GM23338 (cell line): Measurements from ENCODE around the gene SIRT7. TPM values are rescaled to one million over a fixed set of nuclear protein-coding genes. Genes with fewer than 3 reads are reported as not detected.

Source experiments
- ATAC-seq: fragments of 200-7000 bp; cut with Tn5 transposase; 3 replicates; pipeline ENCODE4 v1.9.1; 2020
- DNase-seq: peaks from one replicate; pipeline ENCODE4 v3.0.0-alpha.2; 2015; ENCODE audit warnings: low spot score
- H2AFZ ChIP-seq: fragments of 200-600 bp; sonication (generic); 2 replicates; pipeline ENCODE4 v1.8.0; 2016; ENCODE audit warnings: antibody characterized with exemption, mild to moderate bottlenecking, moderate library complexity
- H3F3A ChIP-seq: fragments of 200-600 bp; sonication (generic); replicated peaks from 2 replicates; pipeline ENCODE4 v1.8.0; 2017; ENCODE audit warnings: antibody characterized with exemption, mixed run types, low read depth
- H3K27ac ChIP-seq: fragments of 200-600 bp; sonication (generic); 2 replicates; pipeline ENCODE4 v1.6.1; 2016; ENCODE audit warnings: low read depth
- H3K27me3 ChIP-seq: fragments of 200-600 bp; sonication (generic); 2 replicates; pipeline ENCODE4 v1.8.0; 2016; ENCODE audit warnings: mild to moderate bottlenecking, mixed run types, moderate library complexity; ENCODE audit not compliant: insufficient read depth
- H3K36me3 ChIP-seq: fragments of 200-600 bp; sonication (generic); 2 replicates; pipeline ENCODE4 v1.8.0; 2016; ENCODE audit warnings: mild to moderate bottlenecking; ENCODE audit not compliant: insufficient read depth
- H3K4me1 ChIP-seq: fragments of 200-600 bp; sonication (generic); 2 replicates; pipeline ENCODE4 v1.8.0; 2016; ENCODE audit warnings: mild to moderate bottlenecking, moderate library complexity; ENCODE audit not compliant: insufficient read depth
- H3K4me2 ChIP-seq: fragments of 200-600 bp; sonication (generic); 2 replicates; pipeline ENCODE4 v1.7.1; 2017; ENCODE audit warnings: mixed run types
- H3K4me3 ChIP-seq: fragments of 200-600 bp; sonication (generic); 2 replicates; pipeline ENCODE4 v1.6.1; 2016; ENCODE audit warnings: mixed run types
- H3K79me2 ChIP-seq: fragments of 200-600 bp; sonication (generic); replicated peaks from 2 replicates; pipeline ENCODE4 v1.8.0; 2017; ENCODE audit warnings: mild to moderate bottlenecking; ENCODE audit not compliant: insufficient read depth
- H3K9me2 ChIP-seq: fragments of 200-600 bp; sonication (generic); 2 replicates; pipeline ENCODE4 v1.8.0; 2017; ENCODE audit not compliant: insufficient read depth
- H4K20me1 ChIP-seq: fragments of 200-600 bp; sonication (generic); replicated peaks from 2 replicates; pipeline ENCODE4 v1.8.0; 2017; ENCODE audit warnings: mild to moderate bottlenecking; ENCODE audit not compliant: insufficient read depth
- H3K27ac Mint-ChIP-seq: 2 replicates; pipeline ENCODE4 v1.8.0; 2020; ENCODE audit warnings: inconsistent platforms, mild to moderate bottlenecking, moderate library complexity, mixed read lengths
- H3K27me3 Mint-ChIP-seq: 3 replicates; pipeline ENCODE4 v1.8.0; 2022; ENCODE audit warnings: low read depth, mild to moderate bottlenecking, moderate library complexity, mixed read lengths, inconsistent platforms; ENCODE audit not compliant: insufficient read depth, poor library complexity
- H3K36me3 Mint-ChIP-seq: 3 replicates; pipeline ENCODE4 v1.8.0; 2021; ENCODE audit warnings: low read depth, mild to moderate bottlenecking, inconsistent platforms, moderate library complexity, mixed read lengths
- H3K4me1 Mint-ChIP-seq: 3 replicates; pipeline ENCODE4 v1.8.0; 2020; ENCODE audit warnings: mild to moderate bottlenecking, inconsistent platforms, mixed read lengths
- H3K4me3 Mint-ChIP-seq: 3 replicates; pipeline ENCODE4 v1.8.0; 2021; ENCODE audit warnings: moderate library complexity, mild to moderate bottlenecking, inconsistent platforms, mixed read lengths
- H3K9me3 Mint-ChIP-seq: 3 replicates; pipeline ENCODE4 v1.8.0; 2020; ENCODE audit warnings: moderate library complexity, mild to moderate bottlenecking, inconsistent platforms, mixed read lengths
- CREB1 ChIP-seq: fragments of 250-450 bp; sonication (Bioruptor Pico); IDR thresholded peaks from 2 replicates; pipeline ENCODE4 v1.5.0; 2020; ENCODE audit warnings: low read depth, mild to moderate bottlenecking, moderate library complexity
- EZH2 ChIP-seq: fragments of 200-600 bp; sonication (generic); IDR thresholded peaks from one replicate; pipeline ENCODE4 v1.8.0; 2017; ENCODE audit warnings: antibody characterized with exemption, mild to moderate bottlenecking, low read depth; ENCODE audit not compliant: unreplicated experiment
- EZH2phosphoT487 ChIP-seq: fragments of 200-600 bp; sonication (generic); IDR thresholded peaks from one replicate; pipeline ENCODE4 v1.8.1; 2018; ENCODE audit warnings: antibody characterized with exemption; ENCODE audit not compliant: unreplicated experiment
- JUNB ChIP-seq: IDR thresholded peaks from one replicate; pipeline ENCODE4 v1.6.1; 2016; ENCODE audit warnings: antibody characterized with exemption; ENCODE audit not compliant: unreplicated experiment
- NANOG ChIP-seq: IDR thresholded peaks from 2 replicates; pipeline ENCODE4 v1.6.1; 2016; ENCODE audit warnings: antibody characterized with exemption, borderline replicate concordance
- POLR2AphosphoS5 ChIP-seq: IDR thresholded peaks from 2 replicates; pipeline ENCODE4 v1.6.1; 2016; ENCODE audit warnings: antibody characterized with exemption, low read depth
- STAT1 ChIP-seq: IDR thresholded peaks from one replicate; pipeline ENCODE4 v1.6.1; 2016; ENCODE audit warnings: antibody characterized with exemption; ENCODE audit not compliant: unreplicated experiment
- ZNF114 ChIP-seq: fragments of 250-450 bp; sonication (Bioruptor Pico); IDR thresholded peaks from 2 replicates; pipeline ENCODE4 v1.5.0; 2020; ENCODE audit warnings: mild to moderate bottlenecking, moderate library complexity
- ZNF331 ChIP-seq: fragments of 250-450 bp; sonication (Bioruptor Pico); IDR thresholded peaks from 2 replicates; pipeline ENCODE4 v1.5.0; 2020; ENCODE audit warnings: low read depth, mild to moderate bottlenecking, moderate library complexity
- polyA plus RNA-seq: library from polyadenylated mRNA; unstranded; fragments of >200 nt; fragmentation: Nextera tagmentation; extraction: Ambion mirVana; gene quantifications from 2 replicates; pipeline ENCODE4 v1.2.1, GENCODE V29; 2016
- total RNA-seq: library from RNA; depleted of rRNA; stranded (reverse); fragments of >200 nt; shearing (Covaris generic); gene quantifications from 2 replicates; pipeline ENCODE4 v1.2.3, GENCODE V29; 2014
- TF ChIP-seq, protein P1 (sequence below): fragments of 250-450 bp; sonication (Bioruptor Pico); IDR thresholded peaks from 2 replicates; pipeline ENCODE4 v1.5.0; 2020; ENCODE audit warnings: mild to moderate bottlenecking, moderate library complexity
- TF ChIP-seq, protein P2 (sequence below), 2 experiments: fragments of 200-600 bp in 1 of 2; sonication (generic) in 1 of 2; conservative IDR thresholded peaks; 2 replicates each; pipeline versions ENCODE4 v1.5.1 to v1.6.1; 2016 to 2017; ENCODE audit warnings: antibody characterized with exemption in 2 of 2, low read depth in 2 of 2, mild to moderate bottlenecking in 2 of 2, moderate library complexity in 1 of 2
- TF ChIP-seq, protein P3 (sequence below): IDR thresholded peaks from one replicate; pipeline ENCODE4 v1.6.1; 2018; ENCODE audit warnings: antibody characterized with exemption; ENCODE audit not compliant: unreplicated experiment

SIRT7 gene
- total and polyA plus RNA-seq, 2 experiments from 2014 or later: 16.3 to 20.8 TPM

DNA sequence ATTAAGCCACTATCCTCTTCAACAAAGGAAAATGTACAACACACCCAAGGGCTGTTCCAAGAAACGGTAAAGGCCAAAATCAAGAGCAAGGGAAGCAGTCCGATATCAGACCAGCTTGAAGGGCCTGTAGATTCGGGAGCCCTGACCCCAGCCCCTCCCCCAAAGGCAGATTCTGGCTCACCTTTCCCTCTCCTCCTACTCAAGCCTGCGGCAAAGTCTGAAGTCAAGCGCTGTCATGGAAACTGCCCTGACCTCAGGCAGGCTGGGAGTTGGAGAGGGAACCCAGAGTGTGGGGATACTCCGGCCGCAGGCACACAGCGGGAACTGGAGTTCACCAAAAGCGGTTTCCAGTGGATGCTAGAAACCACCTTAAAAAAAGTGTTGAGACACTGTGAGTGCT, 28.4 kb downstream of the SIRT7 start:
- peaks cover 31% of the 10 kb centered on the region for H3K27me3 Mint-ChIP-seq
- peaks cover 14% of the 10 kb centered on the region; the same call in 1 of the 2 replicates for H4K20me1 ChIP-seq
- peaks cover 24% of the 10 kb centered on the region for H3F3A ChIP-seq
- H3K4me3 ChIP-seq: peak overlapping the region; percentile 95
- H3K9me2 ChIP-seq: no peaks in the 10 kb centered on the region
- peaks cover 8% of the 10 kb centered on the region; the same call in 1 of the 2 replicates for H3K4me1 ChIP-seq
- peaks cover 4% of the 10 kb centered on the region; the same call in 1 of the 3 replicates for H3K4me1 Mint-ChIP-seq
- no peak overlapping the region for H2AFZ ChIP-seq
- H3K9me3 Mint-ChIP-seq: no peaks in the 10 kb centered on the region
- no peaks in the 10 kb centered on the region for H3K27me3 ChIP-seq
- TF ChIP-seq POLR2AphosphoS5 (no peak), EZH2phosphoT487 (no peak), EZH2 (no peak), NANOG (no peak), ZNF331 (CRISPR knock-in tag) (no peak), STAT1 (no peak), JUNB (no peak), ZNF114 (CRISPR knock-in tag) (no peak), CREB1 (no peak)
- TF ChIP-seq, protein P1, sequence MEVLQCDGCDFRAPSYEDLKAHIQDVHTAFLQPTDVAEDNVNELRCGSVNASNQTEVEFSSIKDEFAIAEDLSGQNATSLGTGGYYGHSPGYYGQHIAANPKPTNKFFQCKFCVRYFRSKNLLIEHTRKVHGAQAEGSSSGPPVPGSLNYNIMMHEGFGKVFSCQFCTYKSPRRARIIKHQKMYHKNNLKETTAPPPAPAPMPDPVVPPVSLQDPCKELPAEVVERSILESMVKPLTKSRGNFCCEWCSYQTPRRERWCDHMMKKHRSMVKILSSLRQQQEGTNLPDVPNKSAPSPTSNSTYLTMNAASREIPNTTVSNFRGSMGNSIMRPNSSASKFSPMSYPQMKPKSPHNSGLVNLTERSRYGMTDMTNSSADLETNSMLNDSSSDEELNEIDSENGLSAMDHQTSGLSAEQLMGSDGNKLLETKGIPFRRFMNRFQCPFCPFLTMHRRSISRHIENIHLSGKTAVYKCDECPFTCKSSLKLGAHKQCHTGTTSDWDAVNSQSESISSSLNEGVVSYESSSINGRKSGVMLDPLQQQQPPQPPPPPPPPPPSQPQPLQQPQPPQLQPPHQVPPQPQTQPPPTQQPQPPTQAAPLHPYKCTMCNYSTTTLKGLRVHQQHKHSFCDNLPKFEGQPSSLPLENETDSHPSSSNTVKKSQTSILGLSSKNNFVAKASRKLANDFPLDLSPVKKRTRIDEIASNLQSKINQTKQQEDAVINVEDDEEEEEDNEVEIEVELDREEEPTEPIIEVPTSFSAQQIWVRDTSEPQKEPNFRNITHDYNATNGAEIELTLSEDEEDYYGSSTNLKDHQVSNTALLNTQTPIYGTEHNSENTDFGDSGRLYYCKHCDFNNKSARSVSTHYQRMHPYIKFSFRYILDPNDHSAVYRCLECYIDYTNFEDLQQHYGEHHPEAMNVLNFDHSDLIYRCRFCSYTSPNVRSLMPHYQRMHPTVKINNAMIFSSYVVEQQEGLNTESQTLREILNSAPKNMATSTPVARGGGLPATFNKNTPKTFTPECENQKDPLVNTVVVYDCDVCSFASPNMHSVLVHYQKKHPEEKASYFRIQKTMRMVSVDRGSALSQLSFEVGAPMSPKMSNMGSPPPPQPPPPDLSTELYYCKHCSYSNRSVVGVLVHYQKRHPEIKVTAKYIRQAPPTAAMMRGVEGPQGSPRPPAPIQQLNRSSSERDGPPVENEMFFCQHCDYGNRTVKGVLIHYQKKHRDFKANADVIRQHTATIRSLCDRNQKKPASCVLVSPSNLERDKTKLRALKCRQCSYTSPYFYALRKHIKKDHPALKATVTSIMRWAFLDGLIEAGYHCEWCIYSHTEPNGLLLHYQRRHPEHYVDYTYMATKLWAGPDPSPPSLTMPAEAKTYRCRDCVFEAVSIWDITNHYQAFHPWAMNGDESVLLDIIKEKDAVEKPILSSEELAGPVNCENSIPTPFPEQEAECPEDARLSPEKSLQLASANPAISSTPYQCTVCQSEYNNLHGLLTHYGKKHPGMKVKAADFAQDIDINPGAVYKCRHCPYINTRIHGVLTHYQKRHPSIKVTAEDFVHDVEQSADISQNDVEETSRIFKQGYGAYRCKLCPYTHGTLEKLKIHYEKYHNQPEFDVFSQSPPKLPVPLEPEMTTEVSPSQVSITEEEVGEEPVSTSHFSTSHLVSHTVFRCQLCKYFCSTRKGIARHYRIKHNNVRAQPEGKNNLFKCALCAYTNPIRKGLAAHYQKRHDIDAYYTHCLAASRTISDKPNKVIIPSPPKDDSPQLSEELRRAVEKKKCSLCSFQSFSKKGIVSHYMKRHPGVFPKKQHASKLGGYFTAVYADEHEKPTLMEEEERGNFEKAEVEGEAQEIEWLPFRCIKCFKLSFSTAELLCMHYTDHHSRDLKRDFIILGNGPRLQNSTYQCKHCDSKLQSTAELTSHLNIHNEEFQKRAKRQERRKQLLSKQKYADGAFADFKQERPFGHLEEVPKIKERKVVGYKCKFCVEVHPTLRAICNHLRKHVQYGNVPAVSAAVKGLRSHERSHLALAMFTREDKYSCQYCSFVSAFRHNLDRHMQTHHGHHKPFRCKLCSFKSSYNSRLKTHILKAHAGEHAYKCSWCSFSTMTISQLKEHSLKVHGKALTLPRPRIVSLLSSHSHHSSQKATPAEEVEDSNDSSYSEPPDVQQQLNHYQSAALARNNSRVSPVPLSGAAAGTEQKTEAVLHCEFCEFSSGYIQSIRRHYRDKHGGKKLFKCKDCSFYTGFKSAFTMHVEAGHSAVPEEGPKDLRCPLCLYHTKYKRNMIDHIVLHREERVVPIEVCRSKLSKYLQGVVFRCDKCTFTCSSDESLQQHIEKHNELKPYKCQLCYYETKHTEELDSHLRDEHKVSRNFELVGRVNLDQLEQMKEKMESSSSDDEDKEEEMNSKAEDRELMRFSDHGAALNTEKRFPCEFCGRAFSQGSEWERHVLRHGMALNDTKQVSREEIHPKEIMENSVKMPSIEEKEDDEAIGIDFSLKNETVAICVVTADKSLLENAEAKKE (CRISPR knock-in tag): no peak
- TF ChIP-seq, protein P2, sequence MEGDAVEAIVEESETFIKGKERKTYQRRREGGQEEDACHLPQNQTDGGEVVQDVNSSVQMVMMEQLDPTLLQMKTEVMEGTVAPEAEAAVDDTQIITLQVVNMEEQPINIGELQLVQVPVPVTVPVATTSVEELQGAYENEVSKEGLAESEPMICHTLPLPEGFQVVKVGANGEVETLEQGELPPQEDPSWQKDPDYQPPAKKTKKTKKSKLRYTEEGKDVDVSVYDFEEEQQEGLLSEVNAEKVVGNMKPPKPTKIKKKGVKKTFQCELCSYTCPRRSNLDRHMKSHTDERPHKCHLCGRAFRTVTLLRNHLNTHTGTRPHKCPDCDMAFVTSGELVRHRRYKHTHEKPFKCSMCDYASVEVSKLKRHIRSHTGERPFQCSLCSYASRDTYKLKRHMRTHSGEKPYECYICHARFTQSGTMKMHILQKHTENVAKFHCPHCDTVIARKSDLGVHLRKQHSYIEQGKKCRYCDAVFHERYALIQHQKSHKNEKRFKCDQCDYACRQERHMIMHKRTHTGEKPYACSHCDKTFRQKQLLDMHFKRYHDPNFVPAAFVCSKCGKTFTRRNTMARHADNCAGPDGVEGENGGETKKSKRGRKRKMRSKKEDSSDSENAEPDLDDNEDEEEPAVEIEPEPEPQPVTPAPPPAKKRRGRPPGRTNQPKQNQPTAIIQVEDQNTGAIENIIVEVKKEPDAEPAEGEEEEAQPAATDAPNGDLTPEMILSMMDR (conservative IDR thresholded peaks at IDR 0.05; ENCODE audit: low read depth in 2 of 2): no peak
- TF ChIP-seq, protein P3, sequence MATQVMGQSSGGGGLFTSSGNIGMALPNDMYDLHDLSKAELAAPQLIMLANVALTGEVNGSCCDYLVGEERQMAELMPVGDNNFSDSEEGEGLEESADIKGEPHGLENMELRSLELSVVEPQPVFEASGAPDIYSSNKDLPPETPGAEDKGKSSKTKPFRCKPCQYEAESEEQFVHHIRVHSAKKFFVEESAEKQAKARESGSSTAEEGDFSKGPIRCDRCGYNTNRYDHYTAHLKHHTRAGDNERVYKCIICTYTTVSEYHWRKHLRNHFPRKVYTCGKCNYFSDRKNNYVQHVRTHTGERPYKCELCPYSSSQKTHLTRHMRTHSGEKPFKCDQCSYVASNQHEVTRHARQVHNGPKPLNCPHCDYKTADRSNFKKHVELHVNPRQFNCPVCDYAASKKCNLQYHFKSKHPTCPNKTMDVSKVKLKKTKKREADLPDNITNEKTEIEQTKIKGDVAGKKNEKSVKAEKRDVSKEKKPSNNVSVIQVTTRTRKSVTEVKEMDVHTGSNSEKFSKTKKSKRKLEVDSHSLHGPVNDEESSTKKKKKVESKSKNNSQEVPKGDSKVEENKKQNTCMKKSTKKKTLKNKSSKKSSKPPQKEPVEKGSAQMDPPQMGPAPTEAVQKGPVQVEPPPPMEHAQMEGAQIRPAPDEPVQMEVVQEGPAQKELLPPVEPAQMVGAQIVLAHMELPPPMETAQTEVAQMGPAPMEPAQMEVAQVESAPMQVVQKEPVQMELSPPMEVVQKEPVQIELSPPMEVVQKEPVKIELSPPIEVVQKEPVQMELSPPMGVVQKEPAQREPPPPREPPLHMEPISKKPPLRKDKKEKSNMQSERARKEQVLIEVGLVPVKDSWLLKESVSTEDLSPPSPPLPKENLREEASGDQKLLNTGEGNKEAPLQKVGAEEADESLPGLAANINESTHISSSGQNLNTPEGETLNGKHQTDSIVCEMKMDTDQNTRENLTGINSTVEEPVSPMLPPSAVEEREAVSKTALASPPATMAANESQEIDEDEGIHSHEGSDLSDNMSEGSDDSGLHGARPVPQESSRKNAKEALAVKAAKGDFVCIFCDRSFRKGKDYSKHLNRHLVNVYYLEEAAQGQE: no peak
- no peak overlapping the region for H3K27ac Mint-ChIP-seq
- H3K27ac ChIP-seq: peak overlapping the region; percentile 73
- H3K36me3 ChIP-seq: peaks cover 30% of the 10 kb centered on the region
- peaks cover 70% of the 10 kb centered on the region for H3K36me3 Mint-ChIP-seq
- H3K4me2 ChIP-seq: peak overlapping the region; percentile 96
- peaks cover 58% of the 10 kb centered on the region for H3K79me2 ChIP-seq
- no peak for DNase-seq
- ATAC-seq: no peak
- peak overlapping the region; percentile 91 for H3K4me3 Mint-ChIP-seq
